Rectal smooth muscle tissue (tissue), 1 donor: ENCODE measurements around the gene CA5A.

ENCODE experiments used
- H3K27ac ChIP-seq: one replicate; pipeline ENCODE4 v1.7.0; 2013; ENCODE audit warnings: low read depth, low read length, inconsistent platforms
- H3K27me3 ChIP-seq: one replicate; pipeline ENCODE4 v1.7.0; 2013; ENCODE audit warnings: low read length; ENCODE audit not compliant: control insufficient read depth, insufficient read depth
- H3K36me3 ChIP-seq: one replicate; pipeline ENCODE4 v1.7.0; 2013; ENCODE audit warnings: low read length; ENCODE audit not compliant: control insufficient read depth, insufficient read depth
- H3K4me1 ChIP-seq: one replicate; pipeline ENCODE4 v1.7.0; 2013; ENCODE audit warnings: low read length; ENCODE audit not compliant: control insufficient read depth, insufficient read depth
- H3K4me3 ChIP-seq: one replicate; pipeline ENCODE4 v1.7.0; 2013; ENCODE audit warnings: low read length
- H3K9ac ChIP-seq: one replicate; pipeline ENCODE4 v1.7.0; 2013; ENCODE audit warnings: low read length

Gene CA5A

GRCh38 chr16:87838643-87839541 is 97.4 kb downstream of the CA5A start:
- no peak overlapping the region for H3K27ac ChIP-seq
- H3K4me3 ChIP-seq = no peak overlapping the region
- no peak overlapping the region for H3K9ac ChIP-seq
- no peaks in the 10 kb centered on the region for H3K27me3 ChIP-seq
- H3K36me3 ChIP-seq = peaks cover 11% of the 10 kb centered on the region
- no peaks in the 10 kb centered on the region for H3K4me1 ChIP-seq
